ENCODE data around the gene STBD1.
"Not testable (repeated sequence)": the region's sequence is repeated elsewhere in the genome, so short reads cannot be mapped to it uniquely, and the experiment has no call there.

Gene STBD1

GRCh38 chr4:76305971-76306881 lies at the start of gene STBD1:
STBD1 (plus strand) TSS chr4:76306733; CDS start chr4:76306770, 37 bp downstream.
- DNase-seq (ENCODE audit: low spot score), result peak; percentile 86

- no peak for DNase-seq (ENCODE audit: low spot score)
Measured at GRCh38 chr4:76256968-76257367, 49.6 kb upstream of the STBD1 start.

- DNase-seq (ENCODE audit: low spot score), result no peak
Measured at GRCh38 chr4:76257824-76258223, 48.7 kb upstream of the STBD1 start.

- no peak for DNase-seq (ENCODE audit: low spot score)
Measured at GRCh38 chr4:76260571-76260970, 46.0 kb upstream of the STBD1 start.

GRCh38 chr4:76265631-76266218 lies 40.8 kb upstream of the STBD1 start:
- no peak for DNase-seq (ENCODE audit: low spot score)

- no peak for DNase-seq (ENCODE audit: low spot score)
Measured at GRCh38 chr4:76266627-76267026, 39.9 kb upstream of the STBD1 start.

- DNase-seq (ENCODE audit: low spot score), result no peak
Measured at GRCh38 chr4:76267811-76268210, 38.7 kb upstream of the STBD1 start.

- DNase-seq (ENCODE audit: low spot score), result no peak
Measured at GRCh38 chr4:76270244-76271175, 36.0 kb upstream of the STBD1 start.

- DNase-seq (ENCODE audit: low spot score), result no peak
Measured at GRCh38 chr4:76271248-76271647, 35.3 kb upstream of the STBD1 start.

GRCh38 chr4:76272073-76272472 lies 34.5 kb upstream of the STBD1 start:
- no peak for DNase-seq (ENCODE audit: low spot score)

GRCh38 chr4:76272582-76272981 lies 34.0 kb upstream of the STBD1 start:
- no peak for DNase-seq (ENCODE audit: low spot score)

- no peak for DNase-seq (ENCODE audit: low spot score)
Measured at GRCh38 chr4:76272999-76273398, 33.5 kb upstream of the STBD1 start.

GRCh38 chr4:76275486-76276124 lies 30.9 kb upstream of the STBD1 start:
- DNase-seq (ENCODE audit: low spot score), result peak; percentile 39

GRCh38 chr4:76276813-76277212 lies 29.7 kb upstream of the STBD1 start:
- DNase-seq (ENCODE audit: low spot score), result no peak

GRCh38 chr4:76277667-76278066 lies 28.9 kb upstream of the STBD1 start:
- DNase-seq (ENCODE audit: low spot score), result no peak

GRCh38 chr4:76278583-76278982 lies 27.9 kb upstream of the STBD1 start:
- DNase-seq (ENCODE audit: low spot score), result no peak

- DNase-seq (ENCODE audit: low spot score), result no peak
Measured at GRCh38 chr4:76279462-76279861, 27.1 kb upstream of the STBD1 start.

- DNase-seq (ENCODE audit: low spot score), result no peak
Measured at GRCh38 chr4:76280488-76281441, 25.8 kb upstream of the STBD1 start.

GRCh38 chr4:76281594-76281993 lies 24.9 kb upstream of the STBD1 start:
- not testable (repeated sequence) for DNase-seq (ENCODE audit: low spot score)

GRCh38 chr4:76282941-76283689 lies 23.4 kb upstream of the STBD1 start:
- no peak for DNase-seq (ENCODE audit: low spot score)

Data from HuH-7 (cell line).